ENCODE measurements around the gene UGT1A1.

DNA sequence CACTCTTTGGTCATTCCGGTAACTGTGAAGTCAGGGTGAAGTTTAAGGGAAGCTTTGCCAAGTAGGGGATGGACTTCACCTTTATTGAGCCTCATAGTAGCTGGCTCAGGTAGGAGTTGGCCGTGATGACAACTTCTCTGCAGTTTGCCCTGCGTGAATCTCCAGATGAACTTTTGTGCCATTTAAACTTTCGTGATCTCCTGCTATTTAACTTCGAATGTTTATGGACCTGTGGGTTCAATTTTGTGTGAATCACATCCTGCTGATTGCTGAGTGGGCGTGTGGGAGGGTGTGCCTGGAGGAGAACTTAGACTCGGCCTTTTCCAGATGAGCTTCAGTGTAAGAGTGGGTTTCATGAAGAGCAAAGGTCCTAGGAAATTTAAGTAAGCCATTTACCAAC, 4.2 kb downstream of the UGT1A1 start:
- TF ChIP-seq, protein P1, sequence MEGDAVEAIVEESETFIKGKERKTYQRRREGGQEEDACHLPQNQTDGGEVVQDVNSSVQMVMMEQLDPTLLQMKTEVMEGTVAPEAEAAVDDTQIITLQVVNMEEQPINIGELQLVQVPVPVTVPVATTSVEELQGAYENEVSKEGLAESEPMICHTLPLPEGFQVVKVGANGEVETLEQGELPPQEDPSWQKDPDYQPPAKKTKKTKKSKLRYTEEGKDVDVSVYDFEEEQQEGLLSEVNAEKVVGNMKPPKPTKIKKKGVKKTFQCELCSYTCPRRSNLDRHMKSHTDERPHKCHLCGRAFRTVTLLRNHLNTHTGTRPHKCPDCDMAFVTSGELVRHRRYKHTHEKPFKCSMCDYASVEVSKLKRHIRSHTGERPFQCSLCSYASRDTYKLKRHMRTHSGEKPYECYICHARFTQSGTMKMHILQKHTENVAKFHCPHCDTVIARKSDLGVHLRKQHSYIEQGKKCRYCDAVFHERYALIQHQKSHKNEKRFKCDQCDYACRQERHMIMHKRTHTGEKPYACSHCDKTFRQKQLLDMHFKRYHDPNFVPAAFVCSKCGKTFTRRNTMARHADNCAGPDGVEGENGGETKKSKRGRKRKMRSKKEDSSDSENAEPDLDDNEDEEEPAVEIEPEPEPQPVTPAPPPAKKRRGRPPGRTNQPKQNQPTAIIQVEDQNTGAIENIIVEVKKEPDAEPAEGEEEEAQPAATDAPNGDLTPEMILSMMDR (IDR thresholded peaks at IDR 0.05), result no peak
- no peak for TF ChIP-seq POLR2AphosphoS5 (IDR thresholded peaks at IDR 0.05; ENCODE audit: insufficient read depth in 1 of 2, low read depth in 1 of 2)

Measured in vagina (tissue), 2 donors.